Measurements from ENCODE around the gene SUSD3.

SUSD3 gene

DNA sequence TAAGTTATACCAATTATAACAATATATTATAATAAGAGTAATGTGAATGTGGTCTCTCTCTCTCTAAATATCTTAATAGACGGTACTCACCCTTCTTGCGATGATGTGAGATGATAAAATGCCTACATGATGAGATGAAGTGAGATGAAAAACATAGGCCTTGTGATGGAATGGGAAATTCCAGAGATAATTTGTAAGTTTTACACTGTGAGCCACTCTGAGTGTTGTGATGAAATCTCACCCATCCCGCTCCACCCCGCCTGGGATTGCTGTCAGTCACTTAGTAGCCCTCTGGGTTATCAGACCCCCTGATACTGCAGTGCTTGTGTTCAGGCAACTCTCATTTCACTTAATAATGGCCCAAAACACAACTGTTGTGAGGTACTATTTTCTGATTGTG lies 10.5 kb downstream of the SUSD3 start:
- Mint-ChIP-seq H3K27me3 (ENCODE audit: low read depth) (no peaks in the 10 kb centered on the region), H3K27ac (no peak overlapping the region), H3K9me3 (no peaks in the 10 kb centered on the region), H3K4me1 (peaks cover 17% of the 10 kb centered on the region), H3K4me3 (no peak overlapping the region), H3K36me3 (ENCODE audit: low read depth) (no peaks in the 10 kb centered on the region)
- TF ChIP-seq, protein P1, sequence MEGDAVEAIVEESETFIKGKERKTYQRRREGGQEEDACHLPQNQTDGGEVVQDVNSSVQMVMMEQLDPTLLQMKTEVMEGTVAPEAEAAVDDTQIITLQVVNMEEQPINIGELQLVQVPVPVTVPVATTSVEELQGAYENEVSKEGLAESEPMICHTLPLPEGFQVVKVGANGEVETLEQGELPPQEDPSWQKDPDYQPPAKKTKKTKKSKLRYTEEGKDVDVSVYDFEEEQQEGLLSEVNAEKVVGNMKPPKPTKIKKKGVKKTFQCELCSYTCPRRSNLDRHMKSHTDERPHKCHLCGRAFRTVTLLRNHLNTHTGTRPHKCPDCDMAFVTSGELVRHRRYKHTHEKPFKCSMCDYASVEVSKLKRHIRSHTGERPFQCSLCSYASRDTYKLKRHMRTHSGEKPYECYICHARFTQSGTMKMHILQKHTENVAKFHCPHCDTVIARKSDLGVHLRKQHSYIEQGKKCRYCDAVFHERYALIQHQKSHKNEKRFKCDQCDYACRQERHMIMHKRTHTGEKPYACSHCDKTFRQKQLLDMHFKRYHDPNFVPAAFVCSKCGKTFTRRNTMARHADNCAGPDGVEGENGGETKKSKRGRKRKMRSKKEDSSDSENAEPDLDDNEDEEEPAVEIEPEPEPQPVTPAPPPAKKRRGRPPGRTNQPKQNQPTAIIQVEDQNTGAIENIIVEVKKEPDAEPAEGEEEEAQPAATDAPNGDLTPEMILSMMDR (IDR thresholded peaks at IDR 0.05; ENCODE audit: unreplicated experiment in 3 of 3): no peak

DNA sequence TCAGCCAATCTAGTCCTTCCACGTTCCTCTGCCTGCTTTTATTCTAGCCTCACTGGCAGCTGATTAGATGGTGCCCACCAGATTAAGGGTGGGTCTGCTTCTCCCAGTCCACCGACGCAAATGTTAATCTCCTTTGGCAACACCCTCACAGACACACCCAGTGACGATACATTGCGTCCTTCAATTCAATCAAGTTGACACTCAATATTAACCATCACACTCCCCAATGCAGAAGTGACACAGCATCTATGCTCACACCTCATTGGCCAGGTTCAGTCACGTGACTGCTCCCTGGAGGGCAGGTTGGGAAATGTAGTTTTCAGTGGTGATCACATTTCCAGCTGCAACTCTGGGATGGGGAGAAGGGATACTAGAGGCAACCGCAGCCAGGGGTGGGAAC lies 13.0 kb downstream of the SUSD3 start:
- Mint-ChIP-seq H3K27me3 (ENCODE audit: low read depth) (no peaks in the 10 kb centered on the region), H3K9me3 (no peaks in the 10 kb centered on the region), H3K4me1 (peaks cover 11% of the 10 kb centered on the region), H3K36me3 (ENCODE audit: low read depth) (no peaks in the 10 kb centered on the region), H3K27ac (no peak overlapping the region), H3K4me3 (no peak overlapping the region)
- TF ChIP-seq, protein P1 (IDR thresholded peaks at IDR 0.05; ENCODE audit: unreplicated experiment in 3 of 3): no peak

DNA sequence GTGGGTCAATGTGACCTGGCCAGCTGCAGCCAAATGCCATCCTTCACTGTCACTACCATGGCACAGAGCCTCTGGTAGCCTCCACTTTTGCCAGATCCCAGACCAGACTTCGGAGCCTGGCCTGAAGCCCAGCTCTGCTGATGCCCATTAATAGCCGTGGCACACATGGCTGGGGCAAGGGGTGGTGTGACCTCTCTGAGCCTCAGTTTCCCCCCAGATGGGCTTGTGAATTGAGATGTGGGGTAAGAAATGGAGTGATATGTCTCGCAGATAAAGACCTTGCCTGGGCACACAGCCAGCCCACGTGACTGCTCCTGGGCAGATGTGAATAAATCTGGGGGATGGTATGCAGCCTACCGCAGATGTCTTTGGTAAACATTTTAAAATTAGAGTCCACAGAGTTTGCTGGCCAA lies 13.9 kb downstream of the SUSD3 start:
- Mint-ChIP-seq H3K36me3 (ENCODE audit: low read depth) (no peaks in the 10 kb centered on the region), H3K4me1 (peaks cover 15% of the 10 kb centered on the region), H3K9me3 (no peaks in the 10 kb centered on the region), H3K27me3 (ENCODE audit: low read depth) (no peaks in the 10 kb centered on the region), H3K4me3 (no peak overlapping the region), H3K27ac (peak overlapping the region in 2 of 3 experiments; percentile 76 to 78)
- TF ChIP-seq, protein P1 (IDR thresholded peaks at IDR 0.05; ENCODE audit: unreplicated experiment in 3 of 3): no peak

DNA sequence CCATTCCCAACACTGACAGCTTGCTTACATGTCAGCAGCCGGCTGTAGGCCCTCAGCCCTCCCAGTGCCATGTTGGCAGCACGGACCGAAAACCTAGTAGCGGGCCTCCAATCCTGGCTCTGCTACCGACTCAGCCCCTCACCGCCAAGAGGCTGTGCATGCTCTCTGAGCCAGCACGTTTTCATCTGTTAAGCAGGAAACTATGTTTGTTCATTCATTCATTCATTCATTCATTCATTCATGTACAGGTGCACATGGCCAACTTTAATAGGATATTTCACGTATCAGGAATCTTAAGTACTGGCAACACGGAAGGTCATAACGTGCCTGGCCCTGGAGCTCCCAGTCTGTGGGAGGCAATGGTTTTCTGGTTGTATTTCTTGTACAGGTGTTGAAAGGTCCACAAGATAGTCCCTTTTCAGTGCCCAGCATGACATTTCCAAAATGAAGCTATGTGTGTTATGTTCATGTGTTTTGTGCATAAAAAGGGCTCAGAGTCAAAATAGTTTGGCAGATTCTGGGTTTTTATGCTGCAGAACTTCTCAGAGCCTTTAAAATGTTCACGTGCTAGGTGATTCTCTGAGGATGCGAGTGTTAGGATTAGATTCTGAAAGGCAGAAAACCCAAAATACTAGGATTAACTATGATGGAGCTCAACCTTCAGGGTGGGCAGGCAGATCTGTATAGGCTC lies 17.7 kb downstream of the SUSD3 start:
- Mint-ChIP-seq H3K9me3 (no peaks in the 10 kb centered on the region), H3K27ac (no peak overlapping the region), H3K36me3 (ENCODE audit: low read depth) (no peaks in the 10 kb centered on the region), H3K4me3 (no peak overlapping the region), H3K27me3 (ENCODE audit: low read depth) (no peaks in the 10 kb centered on the region), H3K4me1 (peaks cover 15% of the 10 kb centered on the region)
- TF ChIP-seq, protein P1 (IDR thresholded peaks at IDR 0.05; ENCODE audit: unreplicated experiment in 3 of 3): no peak

DNA sequence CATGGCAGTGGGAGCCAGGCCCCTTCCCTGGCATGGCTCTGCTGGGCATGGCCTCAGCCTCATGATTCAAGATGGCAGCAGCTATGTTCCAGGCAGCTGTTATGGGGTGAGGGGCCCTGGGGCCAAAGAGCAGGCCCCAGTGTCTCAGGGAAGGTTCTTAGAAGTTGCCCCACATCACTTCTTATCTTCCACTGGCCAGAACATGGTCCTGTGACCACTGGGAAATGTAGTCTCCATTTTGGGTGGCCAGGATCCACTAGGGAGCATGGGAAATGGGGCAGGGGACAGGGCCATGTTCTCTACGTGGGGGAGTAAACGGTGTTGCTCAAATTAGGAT lies 18.3 kb downstream of the SUSD3 start:
- no peak overlapping the region for H3K4me3 Mint-ChIP-seq
- no peaks in the 10 kb centered on the region for H3K27me3 Mint-ChIP-seq (ENCODE audit: low read depth)
- no peaks in the 10 kb centered on the region for H3K36me3 Mint-ChIP-seq (ENCODE audit: low read depth)
- H3K9me3 Mint-ChIP-seq: no peaks in the 10 kb centered on the region
- TF ChIP-seq, protein P1 (IDR thresholded peaks at IDR 0.05; ENCODE audit: unreplicated experiment in 3 of 3): no peak
- H3K27ac Mint-ChIP-seq: no peak overlapping the region
- H3K4me1 Mint-ChIP-seq: peaks cover 14% of the 10 kb centered on the region

DNA sequence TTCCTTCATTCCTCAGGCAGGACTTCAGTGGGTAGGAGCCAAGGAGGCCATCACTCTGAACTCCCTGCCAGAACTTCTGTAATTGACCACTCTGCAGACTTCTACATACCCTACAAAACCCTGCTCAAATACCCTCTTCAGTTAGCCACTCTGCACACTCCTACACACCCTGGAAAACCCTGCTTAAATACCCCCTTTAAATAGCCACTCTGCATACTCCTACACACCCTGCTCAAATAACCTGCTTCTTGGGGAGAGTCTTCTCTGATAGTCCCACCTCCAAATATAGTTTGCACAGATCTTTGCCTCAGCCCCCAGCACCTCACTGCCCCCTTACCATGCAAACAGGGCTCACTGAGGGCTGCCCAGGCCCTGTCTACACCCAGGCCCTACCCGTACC lies 18.9 kb downstream of the SUSD3 start:
- Mint-ChIP-seq H3K27me3 (ENCODE audit: low read depth) (no peaks in the 10 kb centered on the region), H3K27ac (no peak overlapping the region), H3K9me3 (no peaks in the 10 kb centered on the region), H3K36me3 (ENCODE audit: low read depth) (no peaks in the 10 kb centered on the region), H3K4me1 (peaks cover 13% of the 10 kb centered on the region), H3K4me3 (no peak overlapping the region)
- TF ChIP-seq, protein P1 (IDR thresholded peaks at IDR 0.05; ENCODE audit: unreplicated experiment in 3 of 3): no peak
